ENCODE results near the gene ARFGAP1. TPM values are rescaled to one million over a fixed set of nuclear protein-coding genes. Genes with fewer than 3 reads are reported as not detected.

Gene ARFGAP1
- polyA plus RNA-seq, 2 of the 4 experiments (the other 2 are of a cell fraction) = 41.0 to 106 TPM

DNA sequence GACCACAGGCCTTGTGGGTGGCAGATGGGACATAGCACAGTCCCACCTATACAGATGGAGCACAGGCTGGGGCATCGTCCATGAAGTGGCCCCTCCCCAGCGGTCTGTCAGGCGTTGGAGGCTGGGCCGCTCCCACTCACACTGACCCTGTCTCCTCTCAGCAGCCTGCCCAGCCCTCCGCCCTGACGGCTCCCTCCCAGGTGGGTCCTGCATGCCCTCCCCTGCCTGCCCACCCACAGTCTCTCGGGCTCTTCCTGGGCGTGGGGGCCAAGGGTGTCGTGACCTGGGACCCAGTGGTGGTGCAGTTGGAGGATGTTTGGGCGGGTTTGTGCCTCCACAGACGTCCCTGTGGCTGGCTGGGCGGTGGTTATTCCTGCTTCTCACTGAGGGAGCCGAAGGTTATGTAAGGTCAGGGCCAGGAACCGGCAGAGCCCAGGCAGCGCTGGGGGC is 42.7 kb downstream of the ARFGAP1 start:
- TF ChIP-seq HDAC2 (IDR thresholded peaks at IDR 0.05) (no peak), REST (IDR thresholded peaks at IDR 0.05) (no peak), HOXB5 (CRISPR knock-in tag; IDR thresholded peaks at IDR 0.05) (no peak), RNF2 (IDR thresholded peaks at IDR 0.05; ENCODE audit: borderline replicate concordance, low read depth) (no peak), BCL3 (IDR thresholded peaks at IDR 0.05) (no peak), CHD4 (IDR thresholded peaks at IDR 0.05; ENCODE audit: borderline replicate concordance) (no peak), JUN (IDR thresholded peaks at IDR 0.05) (no peak), EP300 (IDR thresholded peaks at IDR 0.05) (no peak), TP53 (CRISPR knock-in tag; IDR thresholded peaks at IDR 0.05) (no peak), CBX8 (IDR thresholded peaks at IDR 0.05) (no peak), ZNF302 (CRISPR knock-in tag; IDR thresholded peaks at IDR 0.05) (no peak), HMGXB4 (CRISPR knock-in tag; IDR thresholded peaks at IDR 0.05; ENCODE audit: borderline replicate concordance) (no peak), RAD21 (conservative IDR thresholded peaks at IDR 0.05 in 1 of 2, IDR thresholded peaks at IDR 0.05 in 1 of 2) (no peak), NR3C1 (IDR thresholded peaks at IDR 0.05) (no peak)
- TF ChIP-seq, protein P1, sequence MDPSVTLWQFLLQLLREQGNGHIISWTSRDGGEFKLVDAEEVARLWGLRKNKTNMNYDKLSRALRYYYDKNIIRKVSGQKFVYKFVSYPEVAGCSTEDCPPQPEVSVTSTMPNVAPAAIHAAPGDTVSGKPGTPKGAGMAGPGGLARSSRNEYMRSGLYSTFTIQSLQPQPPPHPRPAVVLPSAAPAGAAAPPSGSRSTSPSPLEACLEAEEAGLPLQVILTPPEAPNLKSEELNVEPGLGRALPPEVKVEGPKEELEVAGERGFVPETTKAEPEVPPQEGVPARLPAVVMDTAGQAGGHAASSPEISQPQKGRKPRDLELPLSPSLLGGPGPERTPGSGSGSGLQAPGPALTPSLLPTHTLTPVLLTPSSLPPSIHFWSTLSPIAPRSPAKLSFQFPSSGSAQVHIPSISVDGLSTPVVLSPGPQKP (IDR thresholded peaks at IDR 0.05; ENCODE audit: low read depth, low read length) = no peak
- H3K4me1 ChIP-seq = peaks cover 12% of the 10 kb centered on the region; the same call in 2 of the 3 replicates
- H3K4me3 ChIP-seq = no peak overlapping the region
- ChIA-PET CTCF (interaction anchor here (1.4 kb wide), 1 partner anchor 92 kb away, joined by 3 read pairs; no protein-coding TSS in a partner anchor), POLR2A (no interaction called here)
- ATAC-seq = no peak
- no peak overlapping the region for H3K4me2 ChIP-seq
- DNase-seq (ENCODE audit: low read depth in 1 of 2, low spot score in 1 of 2) = no peak
- WGBS (ENCODE audit: missing lambda C conversion rate) = 35% methylated on average over 8 of the region's 15 CpGs
- FAIRE-seq = no peak
- no peaks in the 10 kb centered on the region for H3K9me3 ChIP-seq
- no peak overlapping the region for H3K27ac ChIP-seq

DNA sequence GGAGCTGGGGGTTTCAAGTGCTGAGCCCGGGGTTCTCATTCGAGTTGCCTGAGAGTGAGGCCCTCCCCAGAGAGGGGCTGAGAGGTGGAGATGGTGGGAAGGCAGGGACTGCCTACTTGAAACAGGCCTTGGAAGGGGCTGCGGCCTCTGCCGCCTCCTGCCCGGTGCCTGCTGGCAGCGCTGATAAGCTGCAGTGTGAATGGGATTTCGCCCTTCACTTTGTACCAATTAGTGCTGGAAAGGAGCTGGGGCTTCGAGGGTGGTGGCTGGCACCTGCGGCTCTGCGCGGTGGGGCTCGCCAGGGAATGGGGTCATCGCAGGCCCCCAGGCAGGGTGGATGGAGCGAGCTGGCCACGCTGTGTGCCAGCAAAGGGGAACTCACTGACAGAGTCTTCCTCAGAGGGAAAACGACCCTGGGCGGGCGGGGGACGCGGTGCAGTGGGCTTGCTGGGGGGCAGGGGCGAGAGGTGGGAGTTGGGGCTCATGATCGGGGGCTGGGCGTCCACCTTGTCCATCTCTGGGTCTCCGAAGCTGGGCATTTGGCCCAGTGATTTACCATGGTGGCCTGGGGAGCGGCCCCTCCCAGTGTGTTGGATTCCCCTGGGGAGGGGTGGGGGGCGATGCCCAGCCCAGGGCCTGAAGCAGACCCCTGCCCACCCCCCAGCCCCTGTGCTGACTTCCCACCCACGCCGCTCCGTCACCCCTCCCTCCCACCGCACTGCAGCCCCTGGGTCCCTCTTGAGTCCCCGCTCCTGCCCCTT is 43.3 kb downstream of the ARFGAP1 start:
- FAIRE-seq (no peak), ATAC-seq (no peak)
- POLR2A ChIA-PET = no interaction called here

More for the DNA sequence above, 43.3 kb downstream of the ARFGAP1 start:
- H3K27ac ChIP-seq = 0 out of 6 replicates have a peak overlapping the region, but pooled peaks of 1 of the 2 experiments have one; percentile 21
- no peak for TF ChIP-seq KDM1A (IDR thresholded peaks at IDR 0.05; ENCODE audit: low read depth)
- CTCF ChIA-PET = interaction anchor here (1.4 to 3.1 kb wide), 4 partner anchors 14 to 93 kb away, joined by 3 to 15 read pairs (median 8); no protein-coding TSS in a partner anchor
- 65% methylated on average over 20 of the region's 31 CpGs for WGBS (ENCODE audit: missing lambda C conversion rate)
- no peaks in the 10 kb centered on the region for H3K9me3 ChIP-seq
- no peak for DNase-seq (ENCODE audit: low read depth in 1 of 2, low spot score in 1 of 2)
- H3K4me2 ChIP-seq = no peak overlapping the region
- H3K4me3 ChIP-seq = no peak overlapping the region
- peaks cover 9% of the 10 kb centered on the region; the same call in 2 of the 3 replicates for H3K4me1 ChIP-seq
